ENCODE measurements around the gene VASN. TPM values are rescaled to one million over a fixed set of nuclear protein-coding genes. Genes with fewer than 3 reads are reported as not detected.
"Not testable (repeated sequence)": the region's sequence is repeated elsewhere in the genome, so short reads cannot be mapped to it uniquely, and the experiment has no call there.

VASN gene
- total RNA-seq, 4 donors from 2014 or later, result 7.1 to 31.3 (median 21.7) TPM

GRCh38 chr16:4392382-4393239 lies 21.0 kb downstream of the VASN start:
- no peaks in the 10 kb centered on the region for H3K27me3 ChIP-seq
- peak overlapping the region; percentile 20 to 67 (median 66) for H3K27ac ChIP-seq (replicated peaks in 1 of 4)
- H3K4me1 ChIP-seq, result peaks cover 27 to 48% (median 37%) of the 10 kb centered on the region in 4 donors
- peaks cover 6 to 68% (median 50%) of the 10 kb centered on the region in 4 donors for H3K36me3 ChIP-seq
- H3K9me3 ChIP-seq, result no peaks in the 10 kb centered on the region
- H3K4me3 ChIP-seq, result no peak overlapping the region
- TF ChIP-seq EP300 (IDR thresholded peaks at IDR 0.05) (no peak), CTCF (IDR thresholded peaks at IDR 0.05) (no peak), POLR2AphosphoS5 (IDR thresholded peaks at IDR 0.05) (peak in 1 of 2 donors; percentile 20), POLR2A (IDR thresholded peaks at IDR 0.05; ENCODE audit: low read depth) (no peak)
- WGBS, result 40% methylated on average over 18 of the region's 27 CpGs
- intact Hi-C loops (cut with DNase I), result no loop called here
- no peak for DNase-seq (ENCODE audit: extremely low spot score)

- H3K36me3 ChIP-seq, result peaks cover 6 to 68% (median 45%) of the 10 kb centered on the region in 4 donors
- intact Hi-C loops (cut with DNase I), result no loop called here
Measured at GRCh38 chr16:4393240-4393600, 21.6 kb downstream of the VASN start.

GRCh38 chr16:4393850-4394249 lies 22.2 kb downstream of the VASN start:
- H3K9me3 ChIP-seq; DNase-seq (ENCODE audit: extremely low spot score); intact Hi-C loops (cut with DNase I); H3K27me3 ChIP-seq; H3K4me3 ChIP-seq: not testable (repeated sequence)
- Histone ChIP-seq H3K27ac (replicated peaks in 1 of 4) (peak overlapping the region in 3 of 4 donors; percentile 65 to 67 (median 66)), H3K4me1 (peaks cover 23 to 37% (median 26%) of the 10 kb centered on the region in 4 donors), H3K36me3 (peaks cover 3 to 69% (median 42%) of the 10 kb centered on the region in 4 donors)
- 97% methylated on average over 15 of the region's 15 CpGs for WGBS

More at GRCh38 chr16:4393240-4393600, 21.6 kb downstream of the VASN start:
- DNase-seq (ENCODE audit: extremely low spot score), result no peak
- Histone ChIP-seq H3K9me3 (no peaks in the 10 kb centered on the region), H3K27ac (replicated peaks in 1 of 4) (peak overlapping the region; percentile 20 to 67 (median 66)), H3K4me3 (no peak overlapping the region), H3K27me3 (no peaks in the 10 kb centered on the region), H3K4me1 (peaks cover 27 to 43% (median 32%) of the 10 kb centered on the region in 4 donors)
- TF ChIP-seq POLR2A (IDR thresholded peaks at IDR 0.05; ENCODE audit: low read depth), result no peak
- no peak for TF ChIP-seq POLR2AphosphoS5 (IDR thresholded peaks at IDR 0.05)
- TF ChIP-seq EP300 (IDR thresholded peaks at IDR 0.05), result no peak
- WGBS, result 89% methylated on average over 3 of the region's 6 CpGs

GRCh38 chr16:4395055-4395726 lies 23.5 kb downstream of the VASN start:
- no peak overlapping the region for H3K27ac ChIP-seq (replicated peaks in 1 of 4)
- H3K4me3 ChIP-seq, result no peak overlapping the region
- intact Hi-C loops (cut with DNase I), result no loop called here
- peaks cover 3 to 67% (median 39%) of the 10 kb centered on the region in 4 donors for H3K36me3 ChIP-seq
- peaks cover 16 to 25% (median 21%) of the 10 kb centered on the region in 4 donors for H3K4me1 ChIP-seq
- TF ChIP-seq EP300 (IDR thresholded peaks at IDR 0.05), result no peak
- TF ChIP-seq CTCF (IDR thresholded peaks at IDR 0.05), result no peak
- TF ChIP-seq POLR2AphosphoS5 (IDR thresholded peaks at IDR 0.05), result no peak
- TF ChIP-seq POLR2A (IDR thresholded peaks at IDR 0.05; ENCODE audit: low read depth), result no peak
- H3K27me3 ChIP-seq, result no peaks in the 10 kb centered on the region
- no peaks in the 10 kb centered on the region for H3K9me3 ChIP-seq
- 67% methylated on average over 8 of the region's 9 CpGs for WGBS
- no peak for DNase-seq (ENCODE audit: extremely low spot score)

- no peaks in the 10 kb centered on the region for H3K9me3 ChIP-seq
- TF ChIP-seq POLR2A (IDR thresholded peaks at IDR 0.05; ENCODE audit: low read depth), result no peak
- no peak for TF ChIP-seq EP300 (IDR thresholded peaks at IDR 0.05)
- TF ChIP-seq CTCF (IDR thresholded peaks at IDR 0.05), result no peak
- TF ChIP-seq POLR2AphosphoS5 (IDR thresholded peaks at IDR 0.05), result no peak
- no peak overlapping the region for H3K27ac ChIP-seq (replicated peaks in 1 of 4)
- intact Hi-C loops (cut with DNase I), result no loop called here
- no peaks in the 10 kb centered on the region for H3K27me3 ChIP-seq
- DNase-seq (ENCODE audit: extremely low spot score), result no peak
- peaks cover 3 to 10% (median 7%) of the 10 kb centered on the region in 4 donors for H3K4me1 ChIP-seq
- no peak overlapping the region for H3K4me3 ChIP-seq
- H3K36me3 ChIP-seq, result peaks cover 3 to 81% (median 38%) of the 10 kb centered on the region in 4 donors
- WGBS, result 79% methylated on average over 9 of the region's 9 CpGs
Measured at GRCh38 chr16:4399001-4399730, 27.5 kb downstream of the VASN start.
